Measurements from ENCODE around the gene TP73.

Gene TP73

GRCh38 chr1:3638027-3638426 lies 14.3 kb upstream of the TP73 start:
- TF ChIP-seq ESRRG (CRISPR knock-in tag; IDR thresholded peaks at IDR 0.05) (no peak), TOX (CRISPR knock-in tag; IDR thresholded peaks at IDR 0.05; ENCODE audit: borderline replicate concordance) (no peak), RARB (CRISPR knock-in tag; IDR thresholded peaks at IDR 0.05) (no peak), TSHZ2 (CRISPR knock-in tag; IDR thresholded peaks at IDR 0.05) (no peak), PPARA (CRISPR knock-in tag; IDR thresholded peaks at IDR 0.05; ENCODE audit: borderline replicate concordance) (no peak), GLIS3 (CRISPR knock-in tag; IDR thresholded peaks at IDR 0.05) (no peak), SNAI2 (CRISPR knock-in tag; IDR thresholded peaks at IDR 0.05) (no peak), ZC3H10 (CRISPR knock-in tag; IDR thresholded peaks at IDR 0.05) (no peak), BACH2 (CRISPR knock-in tag; IDR thresholded peaks at IDR 0.05; ENCODE audit: borderline replicate concordance) (no peak)
- ATAC-seq = no peak

GRCh38 chr1:3638676-3639075 lies 13.6 kb upstream of the TP73 start:
- TF ChIP-seq ZNF565 (CRISPR knock-in tag; conservative IDR thresholded peaks at IDR 0.05; ENCODE audit: low read depth) (no peak), CSDC2 (CRISPR knock-in tag; IDR thresholded peaks at IDR 0.05) (no peak), ZFP3 (CRISPR knock-in tag; IDR thresholded peaks at IDR 0.05) (no peak), RARB (CRISPR knock-in tag; IDR thresholded peaks at IDR 0.05) (no peak), PATZ1 (CRISPR knock-in tag; IDR thresholded peaks at IDR 0.05; ENCODE audit: borderline replicate concordance) (no peak), BACH2 (CRISPR knock-in tag; IDR thresholded peaks at IDR 0.05; ENCODE audit: borderline replicate concordance) (no peak), ZNF8 (CRISPR knock-in tag; IDR thresholded peaks at IDR 0.05) (no peak), OSR1 (CRISPR knock-in tag; IDR thresholded peaks at IDR 0.05) (no peak), ISL1 (CRISPR knock-in tag; IDR thresholded peaks at IDR 0.05) (no peak), CREB5 (CRISPR knock-in tag; IDR thresholded peaks at IDR 0.05; ENCODE audit: low read depth) (no peak), ZC3H10 (CRISPR knock-in tag; IDR thresholded peaks at IDR 0.05) (no peak), PPARA (CRISPR knock-in tag; IDR thresholded peaks at IDR 0.05; ENCODE audit: borderline replicate concordance) (no peak), GLIS3 (CRISPR knock-in tag; IDR thresholded peaks at IDR 0.05) (no peak), ZNF70 (CRISPR knock-in tag; IDR thresholded peaks at IDR 0.05) (no peak), ESRRG (CRISPR knock-in tag; IDR thresholded peaks at IDR 0.05) (no peak), ARNTL (CRISPR knock-in tag; IDR thresholded peaks at IDR 0.05; ENCODE audit: borderline replicate concordance, low read depth) (no peak), TSHZ2 (CRISPR knock-in tag; IDR thresholded peaks at IDR 0.05) (no peak)
- TF ChIP-seq, protein P1, sequence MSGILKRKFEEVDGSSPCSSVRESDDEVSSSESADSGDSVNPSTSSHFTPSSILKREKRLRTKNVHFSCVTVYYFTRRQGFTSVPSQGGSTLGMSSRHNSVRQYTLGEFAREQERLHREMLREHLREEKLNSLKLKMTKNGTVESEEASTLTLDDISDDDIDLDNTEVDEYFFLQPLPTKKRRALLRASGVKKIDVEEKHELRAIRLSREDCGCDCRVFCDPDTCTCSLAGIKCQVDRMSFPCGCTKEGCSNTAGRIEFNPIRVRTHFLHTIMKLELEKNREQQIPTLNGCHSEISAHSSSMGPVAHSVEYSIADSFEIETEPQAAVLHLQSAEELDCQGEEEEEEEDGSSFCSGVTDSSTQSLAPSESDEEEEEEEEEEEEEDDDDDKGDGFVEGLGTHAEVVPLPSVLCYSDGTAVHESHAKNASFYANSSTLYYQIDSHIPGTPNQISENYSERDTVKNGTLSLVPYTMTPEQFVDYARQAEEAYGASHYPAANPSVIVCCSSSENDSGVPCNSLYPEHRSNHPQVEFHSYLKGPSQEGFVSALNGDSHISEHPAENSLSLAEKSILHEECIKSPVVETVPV (CRISPR knock-in tag; IDR thresholded peaks at IDR 0.05) = no peak
- no peak for ATAC-seq

DNA sequence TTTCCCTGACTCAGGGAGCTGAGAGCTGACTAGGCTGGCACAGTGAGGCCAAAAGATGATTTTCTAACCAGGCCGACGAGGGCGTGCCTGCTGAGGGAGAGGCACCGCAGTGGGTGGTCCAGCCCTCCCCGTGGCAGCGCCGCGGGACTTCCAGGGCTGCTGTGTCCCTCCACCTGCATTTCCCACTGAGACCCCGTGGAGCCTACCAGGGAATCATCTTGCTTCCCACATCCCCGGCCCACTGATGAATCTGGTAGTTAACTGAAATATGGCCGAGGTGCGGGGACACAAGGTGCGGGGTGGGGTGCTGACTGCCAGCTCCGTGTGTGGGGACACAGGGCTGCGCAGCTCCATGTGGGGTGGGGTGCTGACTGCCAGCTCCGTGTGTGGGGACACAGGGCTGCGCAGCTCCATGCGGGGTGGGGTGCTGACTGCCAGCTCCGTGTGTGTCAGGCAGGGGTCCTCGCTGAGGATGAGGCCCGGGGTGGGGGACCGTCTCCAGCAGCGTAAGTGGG lies 12.9 kb upstream of the TP73 start:
- TF ChIP-seq ZNF70 (CRISPR knock-in tag; IDR thresholded peaks at IDR 0.05) = no peak
- TF ChIP-seq ZFP30 (CRISPR knock-in tag; IDR thresholded peaks at IDR 0.05) = no peak
- no peak for TF ChIP-seq RARB (CRISPR knock-in tag; IDR thresholded peaks at IDR 0.05)
- no peak for TF ChIP-seq GLIS3 (CRISPR knock-in tag; IDR thresholded peaks at IDR 0.05)
- TF ChIP-seq CSDC2 (CRISPR knock-in tag; IDR thresholded peaks at IDR 0.05) = no peak
- no peak for ATAC-seq

Data from SK-N-SH treated with all-trans-retinoic acid at 6 μM for 48 hours (cell line).